NB4 (cell line): ENCODE data around the gene ARID3A.

Source experiments
- POLR2A ChIP-seq: IDR thresholded peaks from 2 replicates; pipeline ENCODE4 v1.6.1; 2011; ENCODE audit warnings: mild to moderate bottlenecking; ENCODE audit not compliant: insufficient read length; ENCODE audit errors: extremely low read depth
- TF ChIP-seq, protein P1 (sequence below): IDR thresholded peaks from one replicate; pipeline ENCODE4 v1.5.1; 2012; ENCODE audit warnings: low read depth, low read length
- TF ChIP-seq, protein P2 (sequence below): IDR thresholded peaks from 2 replicates; pipeline ENCODE4 v1.6.1; 2011; ENCODE audit warnings: low read depth, low read length

DNA sequence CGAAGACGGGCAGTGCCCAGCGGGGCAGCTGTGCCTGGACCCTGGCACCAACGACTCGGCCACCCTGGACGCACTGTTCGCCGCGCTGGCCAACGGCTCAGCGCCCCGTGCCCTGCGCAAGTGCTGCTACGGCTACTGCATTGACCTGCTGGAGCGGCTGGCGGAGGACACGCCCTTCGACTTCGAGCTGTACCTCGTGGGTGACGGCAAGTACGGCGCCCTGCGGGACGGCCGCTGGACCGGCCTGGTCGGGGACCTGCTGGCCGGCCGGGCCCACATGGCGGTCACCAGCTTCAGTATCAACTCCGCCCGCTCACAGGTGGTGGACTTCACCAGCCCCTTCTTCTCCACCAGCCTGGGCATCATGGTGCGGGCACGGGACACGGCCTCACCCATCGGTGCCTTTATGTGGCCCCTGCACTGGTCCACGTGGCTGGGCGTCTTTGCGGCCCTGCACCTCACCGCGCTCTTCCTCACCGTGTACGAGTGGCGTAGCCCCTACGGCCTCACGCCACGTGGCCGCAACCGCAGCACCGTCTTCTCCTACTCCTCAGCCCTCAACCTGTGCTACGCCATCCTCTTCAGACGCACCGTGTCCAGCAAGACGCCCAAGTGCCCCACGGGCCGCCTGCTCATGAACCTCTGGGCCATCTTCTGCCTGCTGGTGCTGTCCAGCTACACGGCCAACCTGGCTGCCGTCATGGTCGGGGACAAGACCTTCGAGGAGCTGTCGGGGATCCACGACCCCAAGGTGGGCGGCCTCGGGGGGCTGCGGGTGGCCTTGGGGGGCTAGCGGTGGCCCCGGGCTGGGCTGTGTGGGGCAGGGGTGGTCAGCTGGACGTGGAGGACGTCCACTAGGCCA lies 79.2 kb downstream of the ARID3A start:
- TF ChIP-seq POLR2A = no peak
- TF ChIP-seq, protein P1, sequence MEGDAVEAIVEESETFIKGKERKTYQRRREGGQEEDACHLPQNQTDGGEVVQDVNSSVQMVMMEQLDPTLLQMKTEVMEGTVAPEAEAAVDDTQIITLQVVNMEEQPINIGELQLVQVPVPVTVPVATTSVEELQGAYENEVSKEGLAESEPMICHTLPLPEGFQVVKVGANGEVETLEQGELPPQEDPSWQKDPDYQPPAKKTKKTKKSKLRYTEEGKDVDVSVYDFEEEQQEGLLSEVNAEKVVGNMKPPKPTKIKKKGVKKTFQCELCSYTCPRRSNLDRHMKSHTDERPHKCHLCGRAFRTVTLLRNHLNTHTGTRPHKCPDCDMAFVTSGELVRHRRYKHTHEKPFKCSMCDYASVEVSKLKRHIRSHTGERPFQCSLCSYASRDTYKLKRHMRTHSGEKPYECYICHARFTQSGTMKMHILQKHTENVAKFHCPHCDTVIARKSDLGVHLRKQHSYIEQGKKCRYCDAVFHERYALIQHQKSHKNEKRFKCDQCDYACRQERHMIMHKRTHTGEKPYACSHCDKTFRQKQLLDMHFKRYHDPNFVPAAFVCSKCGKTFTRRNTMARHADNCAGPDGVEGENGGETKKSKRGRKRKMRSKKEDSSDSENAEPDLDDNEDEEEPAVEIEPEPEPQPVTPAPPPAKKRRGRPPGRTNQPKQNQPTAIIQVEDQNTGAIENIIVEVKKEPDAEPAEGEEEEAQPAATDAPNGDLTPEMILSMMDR = no peak
- TF ChIP-seq, protein P2, sequence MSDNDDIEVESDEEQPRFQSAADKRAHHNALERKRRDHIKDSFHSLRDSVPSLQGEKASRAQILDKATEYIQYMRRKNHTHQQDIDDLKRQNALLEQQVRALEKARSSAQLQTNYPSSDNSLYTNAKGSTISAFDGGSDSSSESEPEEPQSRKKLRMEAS = no peak
